GM12874 (cell line): Measurements from ENCODE around the gene NOS2.
A peak's percentile ranks its signal among the peaks of the same experiment; 100 is the strongest.

Experiments
- CTCF ChIP-seq: IDR thresholded peaks from 2 replicates; pipeline ENCODE4 v1.5.1; 2011; ENCODE audit warnings: low read depth, mild to moderate bottlenecking, control low read depth, low read length, moderate library complexity; ENCODE audit not compliant: insufficient read depth

The NOS2 gene

GRCh38 chr17:27756467-27757371 is 43.6 kb downstream of the NOS2 start:
- peak; percentile 81 for TF ChIP-seq CTCF

DNA sequence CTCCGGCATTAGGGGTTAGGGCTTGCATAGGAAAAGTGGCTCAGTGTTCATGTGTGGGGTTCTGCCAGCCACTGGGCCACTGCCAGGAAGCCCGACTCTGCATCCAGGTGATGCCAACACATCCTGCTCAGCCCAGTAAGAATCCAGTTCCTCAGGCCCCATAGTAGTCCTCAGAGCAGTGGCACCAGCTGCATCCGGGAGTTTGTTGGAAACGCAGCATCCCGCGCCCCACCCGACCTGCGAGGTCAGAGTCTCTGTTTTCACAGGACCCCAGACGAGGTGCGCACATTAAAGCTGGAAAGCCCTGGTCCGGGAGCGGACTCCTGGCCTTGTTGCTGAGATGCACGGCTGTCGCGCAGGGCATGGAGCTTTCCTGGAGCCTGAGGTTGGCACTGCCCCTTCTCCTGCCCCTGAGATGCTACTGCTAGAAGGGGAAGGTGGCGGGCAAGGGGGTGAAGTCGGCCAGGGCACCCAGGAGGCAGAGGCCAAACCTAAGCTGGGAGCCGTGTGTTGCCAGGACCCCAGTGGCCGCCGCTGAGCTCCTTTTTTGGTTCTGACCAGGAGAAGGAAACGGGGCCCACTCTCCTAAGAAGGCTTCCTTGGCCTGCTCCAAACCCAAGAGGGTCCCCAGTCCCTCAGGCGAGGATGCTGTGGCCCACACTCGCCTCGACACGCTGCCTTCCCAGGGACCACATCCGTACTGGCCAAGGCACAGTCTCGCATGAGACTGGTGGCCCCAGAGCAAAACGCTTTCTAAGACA is 44.4 kb downstream of the NOS2 start:
- no peak for TF ChIP-seq CTCF

DNA sequence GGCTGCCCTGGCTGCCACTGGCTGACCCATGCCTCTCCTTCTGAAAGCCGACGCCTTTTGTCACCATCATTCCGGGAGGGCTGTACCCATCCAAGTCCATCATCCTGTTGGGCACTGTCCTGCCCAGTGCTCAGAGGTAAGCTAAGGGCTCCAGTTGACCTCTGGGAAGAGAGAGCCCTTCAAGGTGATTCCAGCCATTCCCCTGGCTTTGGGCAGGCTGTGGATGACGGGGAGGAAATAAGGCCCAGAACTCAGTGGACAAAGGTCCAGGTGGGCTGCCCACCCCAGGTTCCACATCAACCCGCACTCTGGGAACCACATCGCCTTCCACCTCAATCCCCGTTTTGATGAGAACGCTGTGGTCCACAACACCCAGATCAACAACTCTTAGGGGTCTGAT is 45.8 kb downstream of the NOS2 start:
- TF ChIP-seq CTCF, result no peak

GRCh38 chr17:27751622-27752490 is 48.5 kb downstream of the NOS2 start:
- no peak for TF ChIP-seq CTCF

GRCh38 chr17:27751166-27751565 is 49.2 kb downstream of the NOS2 start:
- no peak for TF ChIP-seq CTCF

GRCh38 chr17:27748360-27748825 is 51.9 kb downstream of the NOS2 start:
- no peak for TF ChIP-seq CTCF
